WTC11 (cell line): ENCODE results near the gene PRR18. TPM values are rescaled to one million over a fixed set of nuclear protein-coding genes. Genes with fewer than 3 reads are reported as not detected.

Experiments
- ATAC-seq: fragments of 200-7000 bp; cut with Tn5 transposase; 2 replicates; pipeline ENCODE4 v1.10.0; 2021; ENCODE audit warnings: mild to moderate bottlenecking, moderate library complexity
- CTCF ChIA-PET: fragments of 300-600 bp; sonication (Branson Sonifier 250); formaldehyde crosslinking; loops from one replicate; lab custom pipeline; 2021; ENCODE audit warnings: antibody characterized with exemption; lab: Charles Lee
- POLR2A ChIA-PET: fragments of 350-600 bp; sonication (Branson Sonifier 250); formaldehyde crosslinking; loops from one replicate; lab custom pipeline; 2021; ENCODE audit warnings: antibody characterized with exemption; lab: Charles Lee
- DNase-seq: peaks from one replicate; pipeline ENCODE4 v3.0.0; 2021; ENCODE audit warnings: low spot score
- H3K27ac Mint-ChIP-seq: 2 replicates; pipeline ENCODE4 v1.8.0; 2021; ENCODE audit warnings: mixed read lengths
- H3K27me3 Mint-ChIP-seq: 2 replicates; pipeline ENCODE4 v1.8.0; 2021; ENCODE audit warnings: low read depth, mild to moderate bottlenecking, moderate library complexity, mixed read lengths
- H3K36me3 Mint-ChIP-seq: 2 replicates; pipeline ENCODE4 v1.8.0; 2021; ENCODE audit warnings: mixed read lengths
- H3K4me1 Mint-ChIP-seq: 2 replicates; pipeline ENCODE4 v1.8.0; 2022; ENCODE audit warnings: mixed read lengths
- H3K4me3 Mint-ChIP-seq: 2 replicates; pipeline ENCODE4 v1.8.0; 2021; ENCODE audit warnings: mild to moderate bottlenecking, moderate library complexity, mixed read lengths
- H3K9me3 Mint-ChIP-seq: 2 replicates; pipeline ENCODE4 v1.8.0; 2021; ENCODE audit warnings: mixed read lengths
- ATF6 ChIP-seq: sonication (generic); formaldehyde crosslinking; IDR thresholded peaks from 2 replicates; pipeline ENCODE4 v1.8.1; 2023; ENCODE audit warnings: mild to moderate bottlenecking, missing genetic modification reagents
- CREM ChIP-seq: sonication (generic); formaldehyde crosslinking; IDR thresholded peaks from 2 replicates; pipeline ENCODE4 v1.8.1; 2022; ENCODE audit warnings: mild to moderate bottlenecking, missing genetic modification reagents, moderate library complexity
- E2F1 ChIP-seq: sonication (generic); formaldehyde crosslinking; IDR thresholded peaks from 2 replicates; pipeline ENCODE4 v1.8.0; 2022; ENCODE audit warnings: mild to moderate bottlenecking, missing genetic modification reagents
- EMX1 ChIP-seq: fragments of 250-450 bp; sonication (Bioruptor Pico); IDR thresholded peaks from 2 replicates; pipeline ENCODE4 v1.8.0; 2021; ENCODE audit warnings: mild to moderate bottlenecking
- ETV6 ChIP-seq: sonication (generic); formaldehyde crosslinking; IDR thresholded peaks from 2 replicates; pipeline ENCODE4 v1.8.1; 2022; ENCODE audit warnings: mild to moderate bottlenecking, missing genetic modification reagents
- GRHL2 ChIP-seq: fragments of 250-450 bp; sonication (Bioruptor Pico); IDR thresholded peaks from 2 replicates; pipeline ENCODE4 v1.8.0; 2022; ENCODE audit warnings: mild to moderate bottlenecking, moderate library complexity; ENCODE audit not compliant: insufficient replicate concordance, severe bottlenecking
- JAZF1 ChIP-seq: fragments of 250-450 bp; sonication (Bioruptor Pico); IDR thresholded peaks from 2 replicates; pipeline ENCODE4 v1.9.0; 2021; ENCODE audit warnings: moderate library complexity, mild to moderate bottlenecking, inconsistent platforms
- KAT7 ChIP-seq: sonication (generic); formaldehyde crosslinking; IDR thresholded peaks from 2 replicates; pipeline ENCODE4 v1.8.1; 2023; ENCODE audit warnings: missing genetic modification reagents, mild to moderate bottlenecking, borderline replicate concordance
- NR2C2 ChIP-seq: sonication (generic); formaldehyde crosslinking; IDR thresholded peaks from 2 replicates; pipeline ENCODE4 v1.8.0; 2022; ENCODE audit warnings: mild to moderate bottlenecking, missing genetic modification reagents
- NR3C1 ChIP-seq: sonication (generic); formaldehyde crosslinking; conservative IDR thresholded peaks from 2 replicates; pipeline ENCODE4 v1.8.1; 2023; ENCODE audit warnings: low read depth, mild to moderate bottlenecking, missing genetic modification reagents
- PRRX2 ChIP-seq: fragments of 250-450 bp; sonication (Bioruptor Pico); IDR thresholded peaks from 2 replicates; pipeline ENCODE4 v1.8.0; 2021; ENCODE audit warnings: mild to moderate bottlenecking
- SMAD3 ChIP-seq: sonication (generic); formaldehyde crosslinking; IDR thresholded peaks from 2 replicates; pipeline ENCODE4 v1.8.0; 2022; ENCODE audit warnings: missing genetic modification reagents, mild to moderate bottlenecking, borderline replicate concordance
- SOX15 ChIP-seq: fragments of 250-450 bp; sonication (Bioruptor Pico); IDR thresholded peaks from 2 replicates; pipeline ENCODE4 v1.9.0; 2021; ENCODE audit warnings: mild to moderate bottlenecking
- ZMAT4 ChIP-seq: fragments of 250-450 bp; sonication (Bioruptor Pico); IDR thresholded peaks from 2 replicates; pipeline ENCODE4 v1.9.0; 2021; ENCODE audit warnings: mild to moderate bottlenecking
- ZNF121 ChIP-seq: sonication (generic); formaldehyde crosslinking; IDR thresholded peaks from 2 replicates; pipeline ENCODE4 v1.8.0; 2023; ENCODE audit warnings: missing genetic modification reagents
- ZNF263 ChIP-seq: sonication (generic); formaldehyde crosslinking; IDR thresholded peaks from 2 replicates; pipeline ENCODE4 v1.8.1; 2022; ENCODE audit warnings: low read depth, mild to moderate bottlenecking, moderate library complexity, missing genetic modification reagents
- ZNF416 ChIP-seq: fragments of 250-450 bp; sonication (Bioruptor Pico); IDR thresholded peaks from 2 replicates; pipeline ENCODE4 v1.9.0; 2021; ENCODE audit warnings: mild to moderate bottlenecking, inconsistent platforms
- total RNA-seq: library from RNA; stranded (reverse); gene quantifications from 3 replicates; pipeline ENCODE4 v1.2.3, GENCODE V29; 2021
- TF ChIP-seq, protein P1 (sequence below): fragments of 250-450 bp; sonication (Bioruptor Pico); IDR thresholded peaks from 2 replicates; pipeline ENCODE4 v1.9.0; 2021; ENCODE audit warnings: moderate library complexity, mild to moderate bottlenecking, inconsistent platforms, borderline replicate concordance
- TF ChIP-seq, protein P2 (sequence below): sonication (generic); formaldehyde crosslinking; IDR thresholded peaks from 2 replicates; pipeline ENCODE4 v1.8.0; 2022; ENCODE audit warnings: mild to moderate bottlenecking, missing genetic modification reagents
- TF ChIP-seq, protein P3 (sequence below): sonication (generic); formaldehyde crosslinking; IDR thresholded peaks from 2 replicates; pipeline ENCODE4 v1.8.1; 2022; ENCODE audit warnings: missing genetic modification reagents, borderline replicate concordance
- TF ChIP-seq, protein P4 (sequence below): sonication (generic); formaldehyde crosslinking; IDR thresholded peaks from 2 replicates; pipeline ENCODE4 v1.8.0; 2022; ENCODE audit warnings: missing genetic modification reagents
- TF ChIP-seq, protein P5 (sequence below): fragments of 250-450 bp; sonication (Bioruptor Pico); conservative IDR thresholded peaks from 2 replicates; pipeline ENCODE4 v1.9.0; 2021; ENCODE audit warnings: mild to moderate bottlenecking

The PRR18 gene
- total RNA-seq, 1 experiment from 2014 or later, result 0.52 TPM

- TF ChIP-seq EMX1 (CRISPR knock-in tag), result no peak
- TF ChIP-seq, protein P1, sequence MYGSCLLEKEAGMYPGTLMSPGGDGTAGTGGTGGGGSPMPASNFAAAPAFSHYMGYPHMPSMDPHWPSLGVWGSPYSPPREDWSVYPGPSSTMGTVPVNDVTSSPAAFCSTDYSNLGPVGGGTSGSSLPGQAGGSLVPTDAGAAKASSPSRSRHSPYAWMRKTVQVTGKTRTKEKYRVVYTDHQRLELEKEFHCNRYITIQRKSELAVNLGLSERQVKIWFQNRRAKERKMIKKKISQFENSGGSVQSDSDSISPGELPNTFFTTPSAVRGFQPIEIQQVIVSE (CRISPR knock-in tag), result no peak
- no peak for TF ChIP-seq ATF6 (CRISPR knock-in tag)
- no peak for TF ChIP-seq CREM
- no peak for TF ChIP-seq E2F1 (CRISPR knock-in tag)
- no peak for TF ChIP-seq ZNF416 (CRISPR knock-in tag)
Measured at GRCh38 chr6:166318649-166319600, 10.7 kb upstream of the PRR18 start (continued).

DNA sequence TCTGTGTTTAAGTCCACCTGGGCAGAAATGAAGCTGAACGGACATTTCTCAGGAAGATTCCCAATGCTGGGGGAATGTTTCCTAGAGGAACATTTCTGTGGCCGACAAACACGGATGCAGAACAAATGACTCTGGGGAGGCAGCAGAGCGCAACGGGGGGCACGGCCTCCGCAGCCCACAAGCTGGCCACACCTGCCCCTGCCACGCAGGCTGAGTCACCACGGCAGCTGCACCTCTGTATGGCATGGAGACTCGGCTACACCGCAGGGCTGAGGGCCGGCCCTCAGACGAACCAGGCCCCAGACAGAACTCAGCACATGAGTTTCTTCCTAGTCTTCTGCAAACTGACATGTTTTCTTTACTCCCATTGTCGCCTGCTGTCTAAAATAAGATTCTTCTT lies 10.0 kb upstream of the PRR18 start:
- no peaks in the 10 kb centered on the region for H3K27me3 Mint-ChIP-seq
- no peak for ATAC-seq
- H3K4me1 Mint-ChIP-seq, result peaks cover 16% of the 10 kb centered on the region
- CTCF ChIA-PET, result interaction anchor here (0.7 to 2.0 kb wide), 4 partner anchors 11 to 83 kb away, joined by 4 to 10 read pairs (median 4); no protein-coding TSS in a partner anchor
- H3K27ac Mint-ChIP-seq, result peak overlapping the region; percentile 74
- H3K9me3 Mint-ChIP-seq, result no peaks in the 10 kb centered on the region
- DNase-seq, result no peak
- H3K4me3 Mint-ChIP-seq, result no peak overlapping the region
- peaks cover 16% of the 10 kb centered on the region for H3K36me3 Mint-ChIP-seq
- POLR2A ChIA-PET, result no interaction called here
- TF ChIP-seq KAT7 (CRISPR knock-in tag) (no peak), ZNF121 (no peak), NR3C1 (CRISPR knock-in tag) (no peak), JAZF1 (CRISPR knock-in tag) (no peak), GRHL2 (CRISPR knock-in tag) (no peak), ETV6 (CRISPR knock-in tag) (no peak), SMAD3 (CRISPR knock-in tag) (no peak), PRRX2 (CRISPR knock-in tag) (no peak), SOX15 (no peak), ZNF263 (CRISPR knock-in tag) (no peak), NR2C2 (CRISPR knock-in tag) (no peak), ZMAT4 (CRISPR knock-in tag) (no peak)
- TF ChIP-seq, protein P2, sequence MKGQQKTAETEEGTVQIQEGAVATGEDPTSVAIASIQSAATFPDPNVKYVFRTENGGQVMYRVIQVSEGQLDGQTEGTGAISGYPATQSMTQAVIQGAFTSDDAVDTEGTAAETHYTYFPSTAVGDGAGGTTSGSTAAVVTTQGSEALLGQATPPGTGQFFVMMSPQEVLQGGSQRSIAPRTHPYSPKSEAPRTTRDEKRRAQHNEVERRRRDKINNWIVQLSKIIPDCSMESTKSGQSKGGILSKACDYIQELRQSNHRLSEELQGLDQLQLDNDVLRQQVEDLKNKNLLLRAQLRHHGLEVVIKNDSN (CRISPR knock-in tag), result no peak
- TF ChIP-seq, protein P3, sequence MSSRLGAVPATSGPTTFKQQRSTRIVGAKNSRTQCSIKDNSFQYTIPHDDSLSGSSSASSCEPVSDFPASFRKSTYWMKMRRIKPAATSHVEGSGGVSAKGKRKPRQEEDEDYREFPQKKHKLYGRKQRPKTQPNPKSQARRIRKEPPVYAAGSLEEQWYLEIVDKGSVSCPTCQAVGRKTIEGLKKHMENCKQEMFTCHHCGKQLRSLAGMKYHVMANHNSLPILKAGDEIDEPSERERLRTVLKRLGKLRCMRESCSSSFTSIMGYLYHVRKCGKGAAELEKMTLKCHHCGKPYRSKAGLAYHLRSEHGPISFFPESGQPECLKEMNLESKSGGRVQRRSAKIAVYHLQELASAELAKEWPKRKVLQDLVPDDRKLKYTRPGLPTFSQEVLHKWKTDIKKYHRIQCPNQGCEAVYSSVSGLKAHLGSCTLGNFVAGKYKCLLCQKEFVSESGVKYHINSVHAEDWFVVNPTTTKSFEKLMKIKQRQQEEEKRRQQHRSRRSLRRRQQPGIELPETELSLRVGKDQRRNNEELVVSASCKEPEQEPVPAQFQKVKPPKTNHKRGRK (CRISPR knock-in tag), result no peak
- TF ChIP-seq, protein P4, sequence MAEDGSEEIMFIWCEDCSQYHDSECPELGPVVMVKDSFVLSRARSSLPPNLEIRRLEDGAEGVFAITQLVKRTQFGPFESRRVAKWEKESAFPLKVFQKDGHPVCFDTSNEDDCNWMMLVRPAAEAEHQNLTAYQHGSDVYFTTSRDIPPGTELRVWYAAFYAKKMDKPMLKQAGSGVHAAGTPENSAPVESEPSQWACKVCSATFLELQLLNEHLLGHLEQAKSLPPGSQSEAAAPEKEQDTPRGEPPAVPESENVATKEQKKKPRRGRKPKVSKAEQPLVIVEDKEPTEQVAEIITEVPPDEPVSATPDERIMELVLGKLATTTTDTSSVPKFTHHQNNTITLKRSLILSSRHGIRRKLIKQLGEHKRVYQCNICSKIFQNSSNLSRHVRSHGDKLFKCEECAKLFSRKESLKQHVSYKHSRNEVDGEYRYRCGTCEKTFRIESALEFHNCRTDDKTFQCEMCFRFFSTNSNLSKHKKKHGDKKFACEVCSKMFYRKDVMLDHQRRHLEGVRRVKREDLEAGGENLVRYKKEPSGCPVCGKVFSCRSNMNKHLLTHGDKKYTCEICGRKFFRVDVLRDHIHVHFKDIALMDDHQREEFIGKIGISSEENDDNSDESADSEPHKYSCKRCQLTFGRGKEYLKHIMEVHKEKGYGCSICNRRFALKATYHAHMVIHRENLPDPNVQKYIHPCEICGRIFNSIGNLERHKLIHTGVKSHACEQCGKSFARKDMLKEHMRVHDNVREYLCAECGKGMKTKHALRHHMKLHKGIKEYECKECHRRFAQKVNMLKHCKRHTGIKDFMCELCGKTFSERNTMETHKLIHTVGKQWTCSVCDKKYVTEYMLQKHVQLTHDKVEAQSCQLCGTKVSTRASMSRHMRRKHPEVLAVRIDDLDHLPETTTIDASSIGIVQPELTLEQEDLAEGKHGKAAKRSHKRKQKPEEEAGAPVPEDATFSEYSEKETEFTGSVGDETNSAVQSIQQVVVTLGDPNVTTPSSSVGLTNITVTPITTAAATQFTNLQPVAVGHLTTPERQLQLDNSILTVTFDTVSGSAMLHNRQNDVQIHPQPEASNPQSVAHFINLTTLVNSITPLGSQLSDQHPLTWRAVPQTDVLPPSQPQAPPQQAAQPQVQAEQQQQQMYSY (CRISPR knock-in tag), result no peak
- TF ChIP-seq, protein P5, sequence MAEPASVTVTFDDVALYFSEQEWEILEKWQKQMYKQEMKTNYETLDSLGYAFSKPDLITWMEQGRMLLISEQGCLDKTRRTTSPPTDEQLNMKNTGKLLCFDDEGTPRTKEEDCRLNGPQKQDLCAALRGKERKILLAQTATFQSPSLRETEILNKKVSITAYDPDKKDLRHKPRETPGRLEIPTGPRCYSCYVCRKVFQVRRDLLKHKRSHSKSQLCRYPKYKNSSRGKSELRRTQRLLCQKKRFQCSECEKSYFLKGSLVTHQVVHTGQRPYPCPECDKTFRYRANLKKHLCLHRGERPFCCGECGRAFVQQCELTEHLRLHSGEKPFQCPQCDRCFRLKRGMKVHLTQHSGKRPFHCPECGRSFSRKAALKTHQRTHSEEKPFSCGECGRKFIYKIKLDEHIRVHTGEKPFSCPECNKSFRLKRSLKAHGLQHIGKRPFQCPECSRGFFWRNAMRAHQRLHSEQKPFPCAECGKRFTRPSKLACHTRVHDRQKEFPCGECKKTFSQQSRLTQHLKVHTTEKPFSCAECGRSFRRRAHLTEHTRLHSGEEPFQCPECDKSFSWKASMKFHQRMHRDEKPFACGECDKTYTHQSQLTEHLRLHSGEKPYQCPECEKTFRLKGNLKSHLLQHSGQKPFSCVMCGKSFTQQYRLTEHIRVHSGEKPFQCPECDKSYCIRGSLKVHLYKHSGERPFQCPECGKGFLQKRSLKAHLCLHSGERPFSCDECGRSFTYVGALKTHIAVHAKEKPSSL (CRISPR knock-in tag), result no peak
